Thyroid gland (tissue), 4 donors: ENCODE results near the gene P2RY2. TPM values are rescaled to one million over a fixed set of nuclear protein-coding genes. Genes with fewer than 3 reads are reported as not detected.

Source experiments
- DNase-seq, 2 donors: peaks; one replicate each; pipeline ENCODE4 v3.0.0-alpha.2; 2019
- H3K27ac ChIP-seq, 3 donors: fragments of 200-600 bp; sonication (generic); 1 replicate in 2 of 3; 2 replicates in 1 of 3; pipeline ENCODE4 v1.5.1; 2016 to 2019; ENCODE audit warnings: mild to moderate bottlenecking in 1 of 3, moderate library complexity in 1 of 3
- H3K27me3 ChIP-seq: fragments of 200-600 bp; sonication (generic); one replicate; pipeline ENCODE4 v1.5.1; 2019
- H3K36me3 ChIP-seq, 2 donors: fragments of 200-600 bp; sonication (generic); one replicate each; pipeline ENCODE4 v1.5.1; 2016 to 2019
- H3K4me1 ChIP-seq, 2 donors: fragments of 200-600 bp; sonication (generic); one replicate each; pipeline ENCODE4 v1.5.1; 2017 to 2019
- H3K4me3 ChIP-seq, 3 donors: fragments of 200-600 bp; sonication (generic); replicated peaks in 1 of 3; 1 replicate in 2 of 3; 2 replicates in 1 of 3; pipeline ENCODE4 v1.5.1; 2016; ENCODE audit warnings: mild to moderate bottlenecking in 1 of 3
- H3K9me3 ChIP-seq: fragments of 200-600 bp; sonication (generic); one replicate; pipeline ENCODE4 v1.5.1; 2017
- POLR2A ChIP-seq, 2 donors: fragments of 450-650 bp; IDR thresholded peaks; one replicate each; pipeline ENCODE4 v1.6.1; 2017; ENCODE audit warnings: antibody characterized with exemption in 2 of 2, mild to moderate bottlenecking in 2 of 2, moderate library complexity in 1 of 2
- WGBS, 2 donors: methylation state at CpG; one replicate each; pipeline ENCODE4 v1.1.5; 2017; 5-methylcytosine and 5-hydroxymethylcytosine counted together
- intact Hi-C: fragments of 100-400 bp; cut with DNase I; formaldehyde crosslinking; loops from one replicate; pipeline ENCODE4 v1.15.1; 2023
- total RNA-seq, 4 donors: library from RNA; depleted of rRNA; stranded (reverse); fragments of >200 nt; gene quantifications; one replicate each; pipeline ENCODE4 v1.2.3, GENCODE V29; 2016
- TF ChIP-seq, protein P1 (sequence below), 6 experiments: fragments of 200-600 bp in 3 of 6; fragments of 450-650 bp in 3 of 6; sonication (generic) in 3 of 6; IDR thresholded peaks; one replicate each; pipeline ENCODE4 v1.5.1; 2016 to 2019; ENCODE audit warnings: antibody characterized with exemption in 6 of 6, mild to moderate bottlenecking in 2 of 6, inconsistent platforms in 1 of 6, moderate library complexity in 1 of 6

The P2RY2 gene
- total RNA-seq, 4 donors from 2014 or later = 29.3 to 38.1 (median 37.7) TPM

GRCh38 chr11:73227571-73228211 lies 9.6 kb downstream of the P2RY2 start:
- no peaks in the 10 kb centered on the region for H3K9me3 ChIP-seq
- 23 to 34% methylated on average over 8 to 9 of the region's 12 CpGs for WGBS, 2 donors
- peaks cover 57 to 62% of the 10 kb centered on the region in 2 donors for H3K4me1 ChIP-seq
- intact Hi-C loops = no loop called here
- no peaks in the 10 kb centered on the region for H3K36me3 ChIP-seq
- peak; percentile 94 to 95 for DNase-seq
- H3K27ac ChIP-seq = peak overlapping the region; percentile 87 to 92 (median 91)
- TF ChIP-seq, protein P1, sequence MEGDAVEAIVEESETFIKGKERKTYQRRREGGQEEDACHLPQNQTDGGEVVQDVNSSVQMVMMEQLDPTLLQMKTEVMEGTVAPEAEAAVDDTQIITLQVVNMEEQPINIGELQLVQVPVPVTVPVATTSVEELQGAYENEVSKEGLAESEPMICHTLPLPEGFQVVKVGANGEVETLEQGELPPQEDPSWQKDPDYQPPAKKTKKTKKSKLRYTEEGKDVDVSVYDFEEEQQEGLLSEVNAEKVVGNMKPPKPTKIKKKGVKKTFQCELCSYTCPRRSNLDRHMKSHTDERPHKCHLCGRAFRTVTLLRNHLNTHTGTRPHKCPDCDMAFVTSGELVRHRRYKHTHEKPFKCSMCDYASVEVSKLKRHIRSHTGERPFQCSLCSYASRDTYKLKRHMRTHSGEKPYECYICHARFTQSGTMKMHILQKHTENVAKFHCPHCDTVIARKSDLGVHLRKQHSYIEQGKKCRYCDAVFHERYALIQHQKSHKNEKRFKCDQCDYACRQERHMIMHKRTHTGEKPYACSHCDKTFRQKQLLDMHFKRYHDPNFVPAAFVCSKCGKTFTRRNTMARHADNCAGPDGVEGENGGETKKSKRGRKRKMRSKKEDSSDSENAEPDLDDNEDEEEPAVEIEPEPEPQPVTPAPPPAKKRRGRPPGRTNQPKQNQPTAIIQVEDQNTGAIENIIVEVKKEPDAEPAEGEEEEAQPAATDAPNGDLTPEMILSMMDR (IDR thresholded peaks at IDR 0.05) = peak in 4 of 6 experiments; percentile 52 to 80 (median 58)
- TF ChIP-seq POLR2A (IDR thresholded peaks at IDR 0.05) = no peak
- H3K27me3 ChIP-seq = no peaks in the 10 kb centered on the region
- no peak overlapping the region for H3K4me3 ChIP-seq

GRCh38 chr11:73228268-73229134 lies 10.4 kb downstream of the P2RY2 start:
- no peaks in the 10 kb centered on the region for H3K36me3 ChIP-seq

DNA sequence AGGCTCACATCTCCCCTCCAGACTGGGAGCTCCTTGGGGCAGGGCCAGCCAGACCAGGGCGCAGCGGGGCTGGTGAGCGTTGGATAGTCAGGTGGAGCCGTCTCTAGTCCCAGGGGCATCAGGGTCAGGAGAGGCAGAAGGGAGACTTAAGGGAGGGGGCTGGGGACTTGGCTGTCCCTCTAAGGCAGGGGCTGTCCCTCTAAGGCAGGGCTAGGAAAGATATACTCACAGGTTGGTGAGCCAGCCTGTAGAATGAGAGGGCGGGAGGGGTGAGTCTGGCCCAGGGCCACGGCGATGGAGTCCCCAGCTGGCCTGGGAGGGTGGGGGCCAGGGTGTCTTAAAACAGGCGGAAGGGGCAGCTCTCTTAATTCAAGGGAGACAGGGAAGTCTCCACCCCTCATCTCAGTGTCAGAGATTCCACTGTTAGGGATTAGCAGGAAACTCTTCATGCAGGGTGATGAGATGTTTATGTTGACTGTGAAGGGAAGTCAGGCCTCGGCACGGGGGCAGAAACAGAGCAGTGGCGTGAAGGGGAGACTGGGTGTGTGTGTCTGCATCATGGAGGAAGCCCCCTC lies 11.3 kb downstream of the P2RY2 start:
- 67 to 73% methylated on average over 9 to 10 of the region's 11 CpGs for WGBS, 2 donors

More at GRCh38 chr11:73228268-73229134, 10.4 kb downstream of the P2RY2 start:
- no peak overlapping the region for H3K4me3 ChIP-seq
- no peaks in the 10 kb centered on the region for H3K27me3 ChIP-seq
- 59 to 66% methylated on average over 3 to 4 of the region's 4 CpGs for WGBS, 2 donors
- no peaks in the 10 kb centered on the region for H3K9me3 ChIP-seq
- TF ChIP-seq POLR2A (IDR thresholded peaks at IDR 0.05) = no peak
- TF ChIP-seq, protein P1 (IDR thresholded peaks at IDR 0.05) = no peak
- peaks cover 50 to 55% of the 10 kb centered on the region in 2 donors for H3K4me1 ChIP-seq
- H3K27ac ChIP-seq = peak overlapping the region; percentile 43 to 92 (median 44)
- peak; percentile 3 to 5 for DNase-seq
- intact Hi-C loops = no loop called here

GRCh38 chr11:73229896-73230875 lies 12.1 kb downstream of the P2RY2 start:
- DNase-seq = peak in 1 of 2 donors; percentile 3

More for the DNA sequence above, 11.3 kb downstream of the P2RY2 start:
- peak in 1 of 2 donors; percentile 6 for DNase-seq
- Histone ChIP-seq H3K4me3 (no peak overlapping the region), H3K36me3 (peaks cover 0 to 4% of the 10 kb centered on the region in 2 donors), H3K4me1 (peaks cover 43 to 46% of the 10 kb centered on the region in 2 donors), H3K27me3 (no peaks in the 10 kb centered on the region), H3K9me3 (no peaks in the 10 kb centered on the region), H3K27ac (peak overlapping the region in 2 of 3 donors; percentile 44 to 92)
- no peak for TF ChIP-seq POLR2A (IDR thresholded peaks at IDR 0.05)
- TF ChIP-seq, protein P1 (IDR thresholded peaks at IDR 0.05) = no peak
- intact Hi-C loops = no loop called here

More at GRCh38 chr11:73229896-73230875, 12.1 kb downstream of the P2RY2 start:
- intact Hi-C loops = no loop called here
- Histone ChIP-seq H3K36me3 (peaks cover 8 to 12% of the 10 kb centered on the region in 2 donors), H3K4me3 (no peak overlapping the region), H3K4me1 (peaks cover 35 to 38% of the 10 kb centered on the region in 2 donors), H3K9me3 (no peaks in the 10 kb centered on the region), H3K27ac (peak overlapping the region in 1 of 3 donors; percentile 44), H3K27me3 (no peaks in the 10 kb centered on the region)
- TF ChIP-seq, protein P1 (IDR thresholded peaks at IDR 0.05) = no peak
- no peak for TF ChIP-seq POLR2A (IDR thresholded peaks at IDR 0.05)
- 75 to 79% methylated on average over 16 of the region's 16 CpGs for WGBS, 2 donors
